GM12892 (cell line): ENCODE measurements around the gene ATF6.

ENCODE experiments used
- POLR2A ChIP-seq: IDR thresholded peaks from 2 replicates; pipeline ENCODE4 v1.6.1; 2011; ENCODE audit warnings: low read depth, low read length, control low read depth
- POLR2AphosphoS5 ChIP-seq: IDR thresholded peaks from 2 replicates; pipeline ENCODE4 v1.6.1; 2011; ENCODE audit warnings: low read depth, low read length, control low read depth
- TAF1 ChIP-seq: IDR thresholded peaks from 2 replicates; pipeline ENCODE4 v1.6.1; 2011; ENCODE audit warnings: low read depth, mild to moderate bottlenecking, control low read depth, low read length, borderline replicate concordance

DNA sequence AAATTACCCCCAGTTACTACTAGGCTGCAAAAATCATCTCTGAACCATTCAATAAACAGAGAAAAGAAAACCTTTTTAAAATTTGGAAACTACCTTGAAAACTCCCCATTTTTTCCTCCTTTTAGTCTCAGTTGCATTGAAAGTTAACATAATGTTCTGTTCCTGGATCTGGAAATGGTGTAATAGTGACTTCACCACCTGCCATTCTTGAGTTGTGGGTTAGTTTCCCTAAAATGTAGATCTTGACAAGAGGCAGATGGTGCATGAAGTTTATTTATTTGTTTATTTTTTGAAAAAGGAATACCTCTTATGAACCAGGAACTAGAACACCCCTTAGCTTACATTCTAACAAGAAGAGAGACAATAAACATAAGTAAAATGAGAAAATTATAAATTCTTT lies 72.8 kb downstream of the ATF6 start:
- no peak for TF ChIP-seq POLR2AphosphoS5
- TF ChIP-seq POLR2A, result no peak
- TF ChIP-seq TAF1, result no peak
